HepG2 (cell line): ENCODE results near the gene RGS10. TPM values are rescaled to one million over a fixed set of nuclear protein-coding genes. Genes with fewer than 3 reads are reported as not detected.

Experiments used
- ARID4A ChIP-seq: sonication (generic); formaldehyde crosslinking; IDR thresholded peaks from 2 replicates; pipeline ENCODE4 v1.5.0; 2020; ENCODE audit warnings: mild to moderate bottlenecking, missing genetic modification reagents, borderline replicate concordance
- CTCF ChIP-seq: sonication (generic); formaldehyde crosslinking; IDR thresholded peaks from 2 replicates; pipeline ENCODE4 v1.5.0; 2020; ENCODE audit warnings: mild to moderate bottlenecking, missing genetic modification reagents, moderate library complexity
- ETV5 ChIP-seq: IDR thresholded peaks from 2 replicates; pipeline ENCODE4 v1.6.1; 2018; ENCODE audit warnings: missing biosample characterization, missing genetic modification reagents, inconsistent platforms, borderline replicate concordance
- GATAD2A ChIP-seq: IDR thresholded peaks from 2 replicates; pipeline ENCODE4 v1.6.1; 2016
- HMGA1 ChIP-seq: sonication (generic); formaldehyde crosslinking; conservative IDR thresholded peaks from 2 replicates; pipeline ENCODE4 v1.4.0; 2020; ENCODE audit warnings: missing genetic modification reagents
- NFIB ChIP-seq: sonication (generic); formaldehyde crosslinking; IDR thresholded peaks from 2 replicates; pipeline ENCODE4 v1.9.0; 2021; ENCODE audit warnings: missing genetic modification reagents, mild to moderate bottlenecking, borderline replicate concordance
- RXRA ChIP-seq: sonication (generic); formaldehyde crosslinking; IDR thresholded peaks from 2 replicates; pipeline ENCODE4 v1.5.1; 2020; ENCODE audit warnings: missing genetic modification reagents
- SALL2 ChIP-seq: sonication (generic); formaldehyde crosslinking; IDR thresholded peaks from 2 replicates; pipeline ENCODE4 v1.8.1; 2023; ENCODE audit warnings: mild to moderate bottlenecking, missing genetic modification reagents, inconsistent platforms
- ZBTB3 ChIP-seq: sonication (generic); formaldehyde crosslinking; IDR thresholded peaks from 2 replicates; pipeline ENCODE4 v1.4.0; 2020; ENCODE audit warnings: low read depth, mild to moderate bottlenecking, moderate library complexity, missing genetic modification reagents, borderline replicate concordance
- ZNF331 ChIP-seq: sonication (generic); formaldehyde crosslinking; IDR thresholded peaks from 2 replicates; pipeline ENCODE4 v1.4.0; 2020; ENCODE audit warnings: missing genetic modification reagents
- ZNF430 ChIP-seq: sonication (generic); formaldehyde crosslinking; IDR thresholded peaks from 2 replicates; pipeline ENCODE4 v1.9.0; 2021; ENCODE audit warnings: mild to moderate bottlenecking, missing genetic modification reagents
- ZNF546 ChIP-seq: sonication (generic); formaldehyde crosslinking; conservative IDR thresholded peaks from 2 replicates; pipeline ENCODE4 v1.8.1; 2023; ENCODE audit warnings: mild to moderate bottlenecking, missing genetic modification reagents
- ZNF687 ChIP-seq: sonication (generic); formaldehyde crosslinking; IDR thresholded peaks from 2 replicates; pipeline ENCODE4 v1.5.1; 2020; ENCODE audit warnings: mild to moderate bottlenecking, missing genetic modification reagents, moderate library complexity
- ZNF713 ChIP-seq: sonication (generic); formaldehyde crosslinking; IDR thresholded peaks from 2 replicates; pipeline ENCODE4 v1.4.0; 2020; ENCODE audit warnings: mild to moderate bottlenecking, missing genetic modification reagents
- polyA plus RNA-seq, 8 experiments: library from polyadenylated mRNA; depleted of rRNA in 3 of 8; stranded (reverse) in 7 of 8; unstranded in 1 of 8; fragments of >200 nt; fragmentation: Illumina TruSeq in 4 of 8; extraction: Trizol in 4 of 8; gene quantifications; 2 replicates each; pipeline versions ENCODE4 v1.2.1 to v1.2.3, GENCODE V29; 2011 to 2016; ENCODE audit warnings: low read depth in 4 of 8, missing spikeins in 1 of 8, mixed read lengths in 1 of 8; ENCODE audit not compliant: insufficient read depth in 1 of 8
- total RNA-seq, 5 experiments: library from RNA; depleted of rRNA; stranded (reverse); fragments of >200 nt; fragmentation: Illumina TruSeq; extraction: Trizol; gene quantifications; 2 replicates each; pipeline ENCODE4 v1.2.3, GENCODE V29; 2016; ENCODE audit warnings: low read depth in 1 of 5

Gene RGS10
- total and polyA plus RNA-seq, 2 of the 13 experiments (the other 11 are each of a cell fraction or from before 2014, with no cell fraction given) = 1.7 to 5.1 TPM

- TF ChIP-seq ZNF687 (CRISPR knock-in tag) = peak; percentile 90
- peak; percentile 84 for TF ChIP-seq GATAD2A (CRISPR knock-in tag)
- peak; percentile 89; the same call in 1 of the 2 replicates for TF ChIP-seq ETV5 (CRISPR knock-in tag)
- peak; percentile 35; the same call in 1 of the 2 replicates for TF ChIP-seq ARID4A
- TF ChIP-seq NFIB = no peak
- no peak for TF ChIP-seq ZNF546 (CRISPR knock-in tag)
- peak; percentile 70; the same call in 1 of the 2 replicates for TF ChIP-seq ZNF331 (CRISPR knock-in tag)
- TF ChIP-seq ZBTB3 (CRISPR knock-in tag) = no peak
- 0 out of 2 replicates have a peak, but pooled peaks have one; percentile 46 for TF ChIP-seq SALL2 (CRISPR knock-in tag)
- no peak for TF ChIP-seq ZNF713
- TF ChIP-seq ZNF430 (CRISPR knock-in tag) = 0 out of 2 replicates have a peak, but pooled peaks have one; percentile 55
- peak; percentile 18; the same call in 1 of the 2 replicates for TF ChIP-seq CTCF (CRISPR knock-in tag)
- no peak for TF ChIP-seq HMGA1 (CRISPR knock-in tag)
- TF ChIP-seq RXRA = peak; percentile 74
Observed at GRCh38 chr10:119498889-119499676, 43.4 kb downstream of the RGS10 start (continued).
